Keratinocyte (primary cell): Measurements from ENCODE around the gene ITPK1. TPM values are rescaled to one million over a fixed set of nuclear protein-coding genes. Genes with fewer than 3 reads are reported as not detected.

Experiments
- DNase-seq: peaks from one replicate; pipeline ENCODE4 v3.0.0-alpha.2; 2011; ENCODE audit warnings: low read depth, missing footprints, low spot score
- FAIRE-seq: peaks from 2 replicates; lab custom pipeline; 2011; peaks lifted over from hg19 to GRCh38; lab: Jason Lieb, UNC
- H2AFZ ChIP-seq: 2 replicates; pipeline ENCODE4 v1.6.0; 2012; ENCODE audit warnings: low read length, control low read depth, inconsistent platforms; ENCODE audit not compliant: control insufficient read depth
- H3K27ac ChIP-seq: 2 replicates; pipeline ENCODE4 v1.5.1; 2011; ENCODE audit warnings: low read length; ENCODE audit not compliant: control insufficient read depth, insufficient read depth
- H3K27me3 ChIP-seq: 3 replicates; pipeline ENCODE4 v1.6.0; 2011; ENCODE audit warnings: low read length; ENCODE audit not compliant: control insufficient read depth, insufficient read depth; ENCODE audit errors: extremely low read depth
- H3K36me3 ChIP-seq, 2 experiments: 2 replicates in 1 of 2; 3 replicates in 1 of 2; pipeline ENCODE4 v1.5.1; 2011; ENCODE audit warnings: low read length in 2 of 2, mild to moderate bottlenecking in 1 of 2; ENCODE audit not compliant: control insufficient read depth in 2 of 2, insufficient read depth in 2 of 2; ENCODE audit errors: extremely low read depth in 1 of 2
- H3K4me1 ChIP-seq: 3 replicates; pipeline ENCODE4 v1.5.1; 2011; ENCODE audit warnings: low read length; ENCODE audit not compliant: control insufficient read depth, insufficient read depth; ENCODE audit errors: extremely low read depth
- H3K4me2 ChIP-seq: 3 replicates; pipeline ENCODE4 v1.6.0; 2011; ENCODE audit warnings: low read depth, low read length; ENCODE audit not compliant: control insufficient read depth, insufficient read depth; ENCODE audit errors: extremely low read depth
- H3K4me3 ChIP-seq, 3 experiments: fragments of 200-600 bp in 1 of 3; sonication (generic) in 1 of 3; 2 replicates in 2 of 3; 3 replicates in 1 of 3; pipeline ENCODE4 v1.5.1; 2011 to 2016; ENCODE audit warnings: low read length in 3 of 3, mild to moderate bottlenecking in 3 of 3, control low read depth in 2 of 3, inconsistent platforms in 1 of 3, low read depth in 1 of 3, mixed read lengths in 1 of 3, mixed run types in 1 of 3, moderate library complexity in 1 of 3; ENCODE audit not compliant: control insufficient read depth in 2 of 3, insufficient read depth in 2 of 3; ENCODE audit errors: extremely low read depth in 1 of 3
- H3K79me2 ChIP-seq: 2 replicates; pipeline ENCODE4 v1.6.0; 2012; ENCODE audit warnings: low read length; ENCODE audit not compliant: control insufficient read depth, insufficient read depth
- H3K9ac ChIP-seq: 3 replicates; pipeline ENCODE4 v1.6.0; 2011; ENCODE audit warnings: low read length; ENCODE audit not compliant: control insufficient read depth, insufficient read depth; ENCODE audit errors: extremely low read depth
- H3K9me1 ChIP-seq: 3 replicates; pipeline ENCODE4 v1.6.0; 2011; ENCODE audit warnings: low read length; ENCODE audit not compliant: control insufficient read depth, insufficient read depth; ENCODE audit errors: extremely low read depth
- H3K9me3 ChIP-seq: 2 replicates; pipeline ENCODE4 v1.5.1; 2012; ENCODE audit warnings: low read depth, low read length; ENCODE audit not compliant: control insufficient read depth
- H4K20me1 ChIP-seq: 3 replicates; pipeline ENCODE4 v1.6.0; 2011; ENCODE audit warnings: low read length; ENCODE audit not compliant: control insufficient read depth, insufficient read depth; ENCODE audit errors: extremely low read depth
- EZH2 ChIP-seq: IDR thresholded peaks from one replicate; pipeline ENCODE4 v1.6.1; 2012; ENCODE audit warnings: inconsistent platforms, mild to moderate bottlenecking, low read length, moderate library complexity
- dilution Hi-C: fragments of 300-500 bp; cut with MboI; formaldehyde crosslinking; loops from one replicate; pipeline ENCODE4 v1.7.0; 2020; ENCODE audit warnings: low sequenced_read_pairs; ENCODE audit not compliant: extremely low pct_ligation_motif_present
- polyA plus RNA-seq, 5 experiments: library from polyadenylated mRNA; depleted of rRNA in 3 of 5; stranded (reverse) in 3 of 5; stranded (forward) in 1 of 5; unstranded in 1 of 5; fragments of >200 nt; gene quantifications; 1 replicate in 1 of 5; 2 replicates in 3 of 5; 3 replicates in 1 of 5; pipeline versions ENCODE4 v1.2.1 to v1.2.3, GENCODE V29; 2011 to 2012; ENCODE audit warnings: missing spikeins in 2 of 5, low read depth in 1 of 5, low replicate concordance in 1 of 5
- TF ChIP-seq, protein P1 (sequence below), 3 experiments: IDR thresholded peaks in 1 of 3; conservative IDR thresholded peaks in 1 of 3; optimal IDR thresholded peaks in 1 of 3; 2 replicates in 2 of 3; 3 replicates in 1 of 3; pipeline versions ENCODE3 to v1.5.1; 2011; ENCODE audit warnings: low read length in 3 of 3, mild to moderate bottlenecking in 3 of 3, moderate library complexity in 2 of 3, control low read depth in 1 of 3, inconsistent platforms in 1 of 3; ENCODE audit not compliant: insufficient read depth in 2 of 3; ENCODE audit errors: extremely low read depth in 1 of 3

ITPK1 gene
- polyA plus RNA-seq, 1 donor (not counting 4 experiments of a cell fraction or from before 2014, with no cell fraction given): 67.8 TPM

DNA sequence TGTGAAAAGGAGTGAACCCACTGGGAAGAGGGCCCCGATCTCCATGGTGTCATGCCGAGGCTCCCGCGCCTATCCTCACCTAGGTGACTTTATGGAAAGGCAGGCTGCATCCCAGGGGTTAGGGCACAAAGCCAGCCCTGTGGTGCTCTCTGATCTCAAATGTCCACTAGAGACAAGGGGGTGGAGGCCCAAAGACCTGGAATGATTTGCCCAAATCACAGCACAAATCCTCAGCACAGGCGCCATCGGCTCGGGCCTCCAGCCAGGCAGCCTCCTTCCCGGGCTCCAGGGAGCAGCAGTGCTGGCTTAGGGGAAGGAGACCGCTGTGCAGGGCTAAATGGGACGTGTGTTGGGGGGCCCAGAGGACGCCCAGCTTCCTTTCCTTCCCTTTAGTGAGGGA lies 175.2 kb downstream of the ITPK1 start:
- DNase-seq (no peak), FAIRE-seq (no peak)
- Histone ChIP-seq H3K36me3 (peaks cover 18 to 20% of the 10 kb centered on the region in 2 experiments), H4K20me1 (no peaks in the 10 kb centered on the region), H3K27ac (no peak overlapping the region), H3K9ac (no peak overlapping the region), H3K4me3 (no peak overlapping the region), H3K9me3 (no peaks in the 10 kb centered on the region), H3K9me1 (no peaks in the 10 kb centered on the region), H2AFZ (no peak overlapping the region), H3K4me1 (peaks cover 17% of the 10 kb centered on the region), H3K79me2 (no peaks in the 10 kb centered on the region), H3K27me3 (no peaks in the 10 kb centered on the region), H3K4me2 (no peak overlapping the region)
- TF ChIP-seq, protein P1, sequence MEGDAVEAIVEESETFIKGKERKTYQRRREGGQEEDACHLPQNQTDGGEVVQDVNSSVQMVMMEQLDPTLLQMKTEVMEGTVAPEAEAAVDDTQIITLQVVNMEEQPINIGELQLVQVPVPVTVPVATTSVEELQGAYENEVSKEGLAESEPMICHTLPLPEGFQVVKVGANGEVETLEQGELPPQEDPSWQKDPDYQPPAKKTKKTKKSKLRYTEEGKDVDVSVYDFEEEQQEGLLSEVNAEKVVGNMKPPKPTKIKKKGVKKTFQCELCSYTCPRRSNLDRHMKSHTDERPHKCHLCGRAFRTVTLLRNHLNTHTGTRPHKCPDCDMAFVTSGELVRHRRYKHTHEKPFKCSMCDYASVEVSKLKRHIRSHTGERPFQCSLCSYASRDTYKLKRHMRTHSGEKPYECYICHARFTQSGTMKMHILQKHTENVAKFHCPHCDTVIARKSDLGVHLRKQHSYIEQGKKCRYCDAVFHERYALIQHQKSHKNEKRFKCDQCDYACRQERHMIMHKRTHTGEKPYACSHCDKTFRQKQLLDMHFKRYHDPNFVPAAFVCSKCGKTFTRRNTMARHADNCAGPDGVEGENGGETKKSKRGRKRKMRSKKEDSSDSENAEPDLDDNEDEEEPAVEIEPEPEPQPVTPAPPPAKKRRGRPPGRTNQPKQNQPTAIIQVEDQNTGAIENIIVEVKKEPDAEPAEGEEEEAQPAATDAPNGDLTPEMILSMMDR (optimal IDR thresholded peaks at IDR 0.05 in 1 of 3, IDR thresholded peaks at IDR 0.05 in 1 of 3, conservative IDR thresholded peaks at IDR 0.05 in 1 of 3; ENCODE audit: extremely low read depth in 1 of 3, insufficient read depth in 2 of 3, low read length in 3 of 3): no peak
- TF ChIP-seq EZH2: no peak
- dilution Hi-C loops: no loop called here

DNA sequence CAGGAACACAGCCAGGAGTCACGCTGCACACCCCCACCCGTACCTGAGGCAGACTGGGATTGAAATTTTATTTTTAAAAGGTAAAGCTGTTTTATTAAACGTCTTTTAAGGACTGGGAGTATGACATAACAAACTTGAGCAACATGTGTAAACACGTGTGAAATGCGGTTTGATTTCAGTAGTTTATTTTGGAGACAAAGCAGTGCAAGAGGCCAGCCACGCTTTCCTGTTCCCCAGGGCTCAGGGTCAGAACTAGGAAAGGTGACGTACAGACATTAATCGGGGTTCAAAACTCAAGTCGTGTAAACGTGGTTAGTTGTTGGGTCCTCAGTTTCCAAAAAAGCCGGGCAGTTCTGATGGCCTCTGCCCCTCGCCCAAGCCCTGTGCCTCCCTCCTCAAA lies 176.0 kb downstream of the ITPK1 start:
- H3K36me3 ChIP-seq: peaks cover 12 to 14% of the 10 kb centered on the region in 2 experiments
- no peak for FAIRE-seq
- H3K9ac ChIP-seq: peak overlapping the region; percentile 4
- H3K4me1 ChIP-seq: peaks cover 17% of the 10 kb centered on the region
- no peaks in the 10 kb centered on the region for H4K20me1 ChIP-seq
- dilution Hi-C loops: no loop called here
- H3K4me2 ChIP-seq: no peak overlapping the region
- DNase-seq: no peak
- H3K9me1 ChIP-seq: no peaks in the 10 kb centered on the region
- no peak overlapping the region for H2AFZ ChIP-seq
- H3K79me2 ChIP-seq: no peaks in the 10 kb centered on the region
- no peak overlapping the region for H3K27ac ChIP-seq
- no peak overlapping the region for H3K4me3 ChIP-seq
- TF ChIP-seq EZH2: no peak
- no peaks in the 10 kb centered on the region for H3K9me3 ChIP-seq
- no peaks in the 10 kb centered on the region for H3K27me3 ChIP-seq
